Ishikawa (cell line): ENCODE measurements around the gene MESP1.

Experiments
- CEBPB ChIP-seq: IDR thresholded peaks from 2 replicates; pipeline ENCODE4 v1.6.1; 2012
- CREB1 ChIP-seq: IDR thresholded peaks from 2 replicates; pipeline ENCODE4 v1.6.1; 2012; ENCODE audit warnings: low read depth
- EGR1 ChIP-seq: IDR thresholded peaks from 2 replicates; pipeline ENCODE4 v1.6.1; 2012
- EP300 ChIP-seq: IDR thresholded peaks from 2 replicates; pipeline ENCODE4 v1.6.1; 2012; ENCODE audit warnings: borderline replicate concordance
- FOXM1 ChIP-seq: IDR thresholded peaks from 2 replicates; pipeline ENCODE4 v1.6.1; 2012; ENCODE audit warnings: low read depth, borderline replicate concordance
- NFIC ChIP-seq: IDR thresholded peaks from 2 replicates; pipeline ENCODE4 v1.6.1; 2012
- RAD21 ChIP-seq: IDR thresholded peaks from 2 replicates; pipeline ENCODE4 v1.6.1; 2012; ENCODE audit warnings: low read depth
- REST ChIP-seq: IDR thresholded peaks from 2 replicates; pipeline ENCODE4 v1.6.1; 2012; ENCODE audit warnings: low read depth, mild to moderate bottlenecking
- TAF1 ChIP-seq: IDR thresholded peaks from 2 replicates; pipeline ENCODE4 v1.6.1; 2012; ENCODE audit warnings: low read depth, mild to moderate bottlenecking
- TCF12 ChIP-seq: IDR thresholded peaks from 2 replicates; pipeline ENCODE4 v1.6.1; 2012; ENCODE audit warnings: low read depth
- TEAD4 ChIP-seq: IDR thresholded peaks from 2 replicates; pipeline ENCODE4 v1.6.1; 2012
- USF1 ChIP-seq: IDR thresholded peaks from 2 replicates; pipeline ENCODE4 v1.6.1; 2012
- YY1 ChIP-seq: IDR thresholded peaks from 2 replicates; pipeline ENCODE4 v1.6.1; 2012; ENCODE audit warnings: low read depth
- ZBTB7A ChIP-seq: IDR thresholded peaks from 2 replicates; pipeline ENCODE4 v1.6.1; 2012; ENCODE audit warnings: low read depth
- TF ChIP-seq, protein P1 (sequence below): IDR thresholded peaks from 2 replicates; pipeline ENCODE4 v1.6.1; 2012

MESP1 gene

GRCh38 chr15:89759835-89760234 is 8.8 kb upstream of the MESP1 start:
- TF ChIP-seq, protein P1, sequence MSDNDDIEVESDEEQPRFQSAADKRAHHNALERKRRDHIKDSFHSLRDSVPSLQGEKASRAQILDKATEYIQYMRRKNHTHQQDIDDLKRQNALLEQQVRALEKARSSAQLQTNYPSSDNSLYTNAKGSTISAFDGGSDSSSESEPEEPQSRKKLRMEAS, result no peak
- TF ChIP-seq USF1 (no peak), ZBTB7A (no peak), RAD21 (no peak), NFIC (no peak), REST (no peak), CREB1 (no peak), FOXM1 (no peak), CEBPB (no peak), TEAD4 (no peak), EP300 (no peak), TAF1 (no peak), EGR1 (no peak), TCF12 (no peak), YY1 (no peak)

- TF ChIP-seq TEAD4, result no peak
- TF ChIP-seq TCF12, result no peak
- TF ChIP-seq, protein P1, result no peak
- no peak for TF ChIP-seq YY1
- no peak for TF ChIP-seq NFIC
- TF ChIP-seq USF1, result no peak
- TF ChIP-seq TAF1, result no peak
- no peak for TF ChIP-seq EP300
- no peak for TF ChIP-seq RAD21
- TF ChIP-seq EGR1, result no peak
- TF ChIP-seq ZBTB7A, result no peak
- no peak for TF ChIP-seq CEBPB
- no peak for TF ChIP-seq REST
- TF ChIP-seq CREB1, result no peak
- no peak for TF ChIP-seq FOXM1
These were observed 7.9 kb upstream of the MESP1 start for GRCh38 chr15:89758981-89759380.

DNA sequence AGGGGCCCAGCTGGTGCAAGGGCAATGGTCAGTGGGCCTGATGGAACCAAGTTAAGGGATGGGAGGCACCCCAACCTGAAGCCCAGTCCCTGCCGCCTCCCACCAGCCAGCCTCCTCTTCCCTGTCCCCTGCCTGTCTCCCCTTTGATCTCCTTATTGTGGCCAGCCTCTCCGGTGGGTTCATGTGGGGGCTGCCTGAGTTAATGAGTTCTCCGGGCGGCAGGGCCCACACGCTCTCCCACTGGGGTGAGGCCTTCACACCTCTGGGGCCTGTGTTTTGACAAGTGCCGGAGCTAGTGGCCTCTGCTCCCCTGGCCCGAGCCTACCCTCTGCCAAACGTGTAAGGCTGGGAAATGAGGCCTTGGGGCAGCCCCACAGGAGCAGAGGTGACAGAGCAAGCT is 7.2 kb upstream of the MESP1 start:
- TF ChIP-seq CEBPB (no peak), RAD21 (no peak), USF1 (no peak), TEAD4 (no peak)

DNA sequence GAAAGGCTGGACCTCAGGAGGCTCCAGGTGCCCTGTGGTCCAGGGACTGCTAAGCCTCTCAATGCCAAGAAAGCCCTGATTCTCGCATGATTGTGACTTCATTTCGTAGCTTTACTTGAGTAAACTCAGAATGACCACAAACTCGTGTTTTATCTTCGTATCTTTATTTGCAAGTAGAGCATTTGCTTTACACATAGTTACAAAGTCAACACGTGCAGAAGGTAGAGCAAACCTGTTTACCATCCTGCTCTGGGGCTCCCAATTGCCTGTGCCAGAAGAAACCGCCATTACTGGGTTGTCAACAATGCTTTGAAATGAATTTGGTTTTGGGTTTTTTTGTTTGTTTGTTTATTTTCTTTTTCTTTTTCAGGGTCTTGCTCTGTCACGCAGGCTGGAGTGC is 5.8 kb upstream of the MESP1 start:
- TF ChIP-seq EGR1 (no peak), CEBPB (no peak), TEAD4 (no peak), YY1 (no peak), USF1 (no peak), EP300 (no peak), NFIC (no peak), REST (no peak), ZBTB7A (no peak), TCF12 (no peak), RAD21 (no peak), CREB1 (no peak), FOXM1 (no peak), TAF1 (no peak)
- TF ChIP-seq, protein P1, result no peak
